GM19467 (cell line): ENCODE results near the gene KCNK17.

ENCODE experiments used
- ATAC-seq: cut with Tn5 transposase; IDR thresholded peaks from one replicate; pipeline ENCODE4 v1.9.1; 2021; ENCODE audit warnings: mild to moderate bottlenecking, moderate library complexity; ENCODE audit not compliant: unreplicated experiment

Gene KCNK17

GRCh38 chr6:39314273-39314795 is at the start of gene KCNK17:
TSS of gene KCNK17 (minus strand) at chr6:39314419. CDS start at chr6:39314320, 99 bp downstream.
- ATAC-seq: no peak

- ATAC-seq: no peak
Observed at GRCh38 chr6:39363280-39363679, 49.1 kb upstream of the KCNK17 start.

GRCh38 chr6:39362487-39362865 is 48.3 kb upstream of the KCNK17 start:
- no peak for ATAC-seq

- ATAC-seq: no peak
Observed at GRCh38 chr6:39361657-39362486, 47.7 kb upstream of the KCNK17 start.

- no peak for ATAC-seq
Observed at GRCh38 chr6:39360378-39360777, 46.2 kb upstream of the KCNK17 start.

GRCh38 chr6:39357998-39358686 is 43.9 kb upstream of the KCNK17 start:
- no peak for ATAC-seq

- ATAC-seq: no peak
Observed at GRCh38 chr6:39353698-39354315, 39.6 kb upstream of the KCNK17 start.

GRCh38 chr6:39350723-39351505 is 36.7 kb upstream of the KCNK17 start:
- ATAC-seq: no peak

- ATAC-seq: no peak
Observed at GRCh38 chr6:39348740-39349139, 34.5 kb upstream of the KCNK17 start.

- peak; percentile 48 for ATAC-seq
Observed at GRCh38 chr6:39347906-39348585, 33.8 kb upstream of the KCNK17 start.

GRCh38 chr6:39347206-39347605 is 33.0 kb upstream of the KCNK17 start:
- no peak for ATAC-seq

- no peak for ATAC-seq
Observed at GRCh38 chr6:39344821-39345280, 30.6 kb upstream of the KCNK17 start.

- ATAC-seq: no peak
Observed at GRCh38 chr6:39343396-39343870, 29.2 kb upstream of the KCNK17 start.

- no peak for ATAC-seq
Observed at GRCh38 chr6:39342692-39343395, 28.6 kb upstream of the KCNK17 start.

- ATAC-seq: no peak
Observed at GRCh38 chr6:39341937-39342336, 27.7 kb upstream of the KCNK17 start.

GRCh38 chr6:39341352-39341751 is 27.1 kb upstream of the KCNK17 start:
- no peak for ATAC-seq

GRCh38 chr6:39339868-39340550 is 25.8 kb upstream of the KCNK17 start:
- no peak for ATAC-seq

- no peak for ATAC-seq
Observed at GRCh38 chr6:39339096-39339867, 25.1 kb upstream of the KCNK17 start.
